Activated naive CD8-positive, alpha-beta T cell treated with anti-CD3 and anti-CD28 coated beads for 36 hours (primary cell): ENCODE measurements around the gene LYL1. TPM values are rescaled to one million over a fixed set of nuclear protein-coding genes. Genes with fewer than 3 reads are reported as not detected.

Experiments used
- DNase-seq: peaks from one replicate; pipeline ENCODE4 v3.0.0; 2021
- H3K27ac Mint-ChIP-seq: one replicate; pipeline ENCODE4 v1.8.0; 2022; ENCODE audit warnings: mild to moderate bottlenecking, moderate library complexity, mixed read lengths
- H3K27me3 Mint-ChIP-seq: one replicate; pipeline ENCODE4 v1.8.0; 2022; ENCODE audit warnings: mild to moderate bottlenecking, mixed read lengths
- H3K36me3 Mint-ChIP-seq: one replicate; pipeline ENCODE4 v1.8.0; 2021; ENCODE audit warnings: mild to moderate bottlenecking, mixed read lengths
- H3K4me1 Mint-ChIP-seq: one replicate; pipeline ENCODE4 v1.8.0; 2021; ENCODE audit warnings: mixed read lengths
- H3K4me3 Mint-ChIP-seq: one replicate; pipeline ENCODE4 v1.8.0; 2022; ENCODE audit warnings: mild to moderate bottlenecking, moderate library complexity, mixed read lengths
- H3K9me3 Mint-ChIP-seq: one replicate; pipeline ENCODE4 v1.8.0; 2022; ENCODE audit warnings: mixed read lengths
- total RNA-seq, 2 experiments: library from RNA; stranded (reverse); gene quantifications; one replicate each; pipeline ENCODE4 v1.2.3, GENCODE V29; 2021

Gene LYL1
- total RNA-seq, 2 experiments from 2014 or later, result 2.6 to 2.9 TPM

DNA sequence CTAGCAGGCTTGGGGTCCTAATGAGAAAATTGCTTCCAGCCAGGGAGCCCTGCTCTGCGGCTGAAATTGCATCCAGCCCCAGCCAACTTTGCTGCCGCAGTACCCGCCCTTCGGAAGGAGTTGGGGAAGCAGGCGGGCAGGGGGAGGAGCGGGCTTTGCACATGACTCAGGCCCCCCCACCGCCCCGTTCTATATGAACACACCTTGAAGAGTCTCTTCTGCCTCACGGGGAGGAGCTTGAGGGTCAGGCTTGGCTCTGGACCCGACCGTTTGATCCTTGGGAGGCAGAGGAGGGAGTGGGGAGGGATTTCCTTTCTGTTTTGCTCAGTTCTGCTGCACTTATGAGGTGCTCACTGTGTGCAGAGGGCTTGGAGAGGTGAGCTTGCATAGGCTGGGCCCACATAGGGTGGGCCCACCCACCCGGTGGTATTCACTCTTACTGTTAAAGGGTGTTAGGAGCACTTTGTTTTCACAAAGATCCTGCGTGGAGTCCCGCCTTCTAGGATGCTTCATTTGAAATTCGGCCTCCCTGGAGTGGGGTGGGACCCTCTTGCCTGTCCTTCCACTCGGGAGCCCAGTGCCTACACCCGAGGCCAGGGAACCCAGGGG lies 46.5 kb downstream of the LYL1 start:
- H3K4me3 Mint-ChIP-seq, result no peak overlapping the region
- H3K4me1 Mint-ChIP-seq, result peaks cover 11% of the 10 kb centered on the region
- H3K36me3 Mint-ChIP-seq, result no peaks in the 10 kb centered on the region
- no peak overlapping the region for H3K27ac Mint-ChIP-seq
- DNase-seq, result no peak
- no peaks in the 10 kb centered on the region for H3K9me3 Mint-ChIP-seq
- H3K27me3 Mint-ChIP-seq, result peaks cover 5% of the 10 kb centered on the region

DNA sequence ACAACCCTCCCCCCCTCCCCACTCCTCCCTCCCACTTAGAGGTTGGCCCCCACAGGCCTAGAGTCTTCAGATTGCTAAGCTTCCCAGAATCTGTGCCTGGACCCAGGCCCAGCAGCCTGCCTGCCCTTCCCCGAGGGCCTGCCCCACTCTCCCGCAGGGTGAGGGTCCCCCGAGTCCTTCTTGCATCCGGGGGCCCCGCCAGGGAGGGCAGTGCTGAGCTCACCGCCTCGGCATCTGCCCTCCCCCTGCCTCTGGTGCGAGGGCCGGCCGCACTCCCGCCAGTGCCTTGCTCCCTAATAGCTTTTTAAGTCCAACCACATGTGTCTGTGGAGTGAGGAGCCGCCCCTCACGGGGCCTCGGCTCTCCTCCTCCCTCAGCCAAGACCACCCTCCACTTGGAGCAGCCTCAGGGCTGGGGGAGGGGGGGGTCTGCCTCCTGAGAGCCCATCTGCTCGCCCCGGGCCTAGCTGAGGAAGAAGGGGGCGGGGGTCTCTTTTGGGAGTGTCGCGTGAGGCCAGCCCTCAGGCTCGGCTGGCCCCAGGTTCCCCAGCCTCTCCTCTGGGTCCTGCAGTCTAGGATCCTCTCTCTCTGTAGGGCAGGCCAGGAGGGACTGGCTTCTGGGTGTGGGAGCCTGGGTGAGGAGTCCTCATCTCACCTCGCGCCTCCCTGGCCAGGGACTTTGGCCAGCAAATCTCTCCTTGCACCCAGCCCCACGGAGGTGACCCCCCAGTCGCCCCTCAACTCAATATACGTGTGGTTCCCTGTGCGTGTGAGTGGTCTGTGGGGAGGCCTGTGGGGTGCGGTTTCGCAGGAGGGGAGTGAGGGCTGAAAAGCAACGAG lies 47.2 kb downstream of the LYL1 start:
- H3K36me3 Mint-ChIP-seq, result no peaks in the 10 kb centered on the region
- no peak for DNase-seq
- H3K4me3 Mint-ChIP-seq, result no peak overlapping the region
- peaks cover 6% of the 10 kb centered on the region for H3K4me1 Mint-ChIP-seq
- H3K9me3 Mint-ChIP-seq, result no peaks in the 10 kb centered on the region
- peaks cover 4% of the 10 kb centered on the region for H3K27me3 Mint-ChIP-seq
- no peak overlapping the region for H3K27ac Mint-ChIP-seq

DNA sequence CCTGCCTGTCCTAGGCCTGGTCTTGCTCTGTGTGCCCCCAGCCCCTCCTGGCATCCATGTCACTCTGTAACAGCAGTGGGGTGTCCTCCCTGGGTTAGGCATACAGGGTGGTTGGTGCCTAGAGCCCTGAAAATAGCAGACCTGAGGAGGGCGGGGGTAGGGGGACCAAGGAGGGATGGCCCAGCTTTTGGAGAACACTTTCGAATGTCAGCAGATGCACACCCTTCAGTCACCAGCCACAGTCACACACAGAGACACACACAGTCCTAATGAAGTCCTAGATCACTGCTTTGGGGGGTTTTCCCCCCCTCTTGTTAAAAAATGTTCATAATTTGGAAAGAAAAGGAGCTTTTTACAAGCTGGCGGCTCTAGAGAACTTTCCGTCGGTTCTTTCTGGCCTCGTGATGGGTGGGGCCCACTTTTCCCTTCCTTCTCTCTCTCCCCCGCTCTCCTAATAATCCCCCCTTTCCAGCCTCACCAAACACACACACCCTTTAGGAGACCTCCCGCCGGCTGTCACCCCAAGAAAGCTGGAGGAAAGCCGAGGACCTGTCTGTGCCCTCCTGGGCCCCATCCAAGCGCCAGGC lies 47.9 kb downstream of the LYL1 start:
- peaks cover 6% of the 10 kb centered on the region for H3K4me1 Mint-ChIP-seq
- no peak overlapping the region for H3K4me3 Mint-ChIP-seq
- no peak for DNase-seq
- H3K9me3 Mint-ChIP-seq, result no peaks in the 10 kb centered on the region
- H3K27ac Mint-ChIP-seq, result no peak overlapping the region
- H3K27me3 Mint-ChIP-seq, result peaks cover 7% of the 10 kb centered on the region
- no peaks in the 10 kb centered on the region for H3K36me3 Mint-ChIP-seq

DNA sequence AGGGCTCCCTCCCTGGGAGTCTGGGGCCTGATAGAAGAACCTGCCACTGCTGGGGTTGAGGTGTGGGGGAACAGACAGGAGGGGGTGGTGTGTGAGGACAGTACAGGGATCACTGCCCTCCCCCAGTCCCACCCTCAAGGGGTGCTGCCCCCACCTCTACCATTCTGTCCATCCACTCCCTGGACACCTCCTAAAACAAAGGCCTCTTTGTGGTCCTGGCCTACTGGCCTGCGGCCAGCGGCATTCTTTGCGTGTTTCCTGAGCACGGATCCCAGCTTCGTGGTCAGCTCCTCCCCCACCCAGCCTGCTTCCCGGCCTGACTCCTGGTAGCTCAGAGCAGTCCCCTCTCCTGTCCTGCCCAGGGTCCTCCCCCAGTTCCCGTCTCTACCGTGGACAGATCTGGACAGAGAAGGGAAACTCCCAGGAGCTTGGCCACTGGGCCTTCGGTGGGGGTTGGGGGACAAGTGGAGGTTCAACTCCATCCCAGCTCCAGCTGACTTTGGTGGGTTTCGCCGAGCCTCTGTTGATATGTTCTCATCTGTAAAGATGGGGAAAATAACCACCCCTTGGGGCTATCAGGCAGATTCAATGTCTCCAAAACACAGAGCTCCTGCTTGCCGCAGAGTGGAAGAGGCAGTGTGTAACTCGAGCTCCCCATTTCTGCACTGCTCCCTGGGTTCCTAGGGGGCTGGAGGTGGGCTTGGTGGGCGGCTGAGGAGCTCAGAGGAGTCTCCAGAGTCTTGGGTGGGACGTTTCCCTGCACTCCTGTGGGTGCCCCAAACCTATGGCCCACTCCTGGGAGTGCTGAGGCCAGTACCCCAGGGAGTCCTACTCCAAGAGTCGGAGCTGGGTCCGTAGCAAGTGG lies 48.7 kb downstream of the LYL1 start:
- no peaks in the 10 kb centered on the region for H3K36me3 Mint-ChIP-seq
- no peak overlapping the region for H3K27ac Mint-ChIP-seq
- peaks cover 7% of the 10 kb centered on the region for H3K27me3 Mint-ChIP-seq
- no peak overlapping the region for H3K4me3 Mint-ChIP-seq
- no peak for DNase-seq
- H3K4me1 Mint-ChIP-seq, result peaks cover 6% of the 10 kb centered on the region
- H3K9me3 Mint-ChIP-seq, result no peaks in the 10 kb centered on the region

DNA sequence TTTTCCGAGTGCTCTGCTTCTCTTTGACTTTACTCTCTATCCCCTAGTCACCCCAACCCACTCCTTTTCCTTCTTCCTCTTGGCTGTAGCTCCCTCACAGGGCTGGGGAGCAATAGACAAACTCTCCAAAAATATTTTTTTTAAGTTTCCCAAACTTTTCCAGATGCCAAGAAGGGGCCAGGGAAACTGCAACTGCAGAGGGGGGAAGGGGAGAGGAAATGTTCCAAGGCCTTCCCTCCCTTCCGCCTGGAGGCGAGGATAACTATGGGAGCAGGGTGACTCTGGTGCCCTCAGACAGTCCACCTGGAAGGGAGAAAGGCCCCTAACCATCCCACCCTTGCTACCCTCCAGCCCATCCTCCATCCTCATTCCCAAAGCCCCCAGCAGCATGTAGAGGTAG lies 49.4 kb downstream of the LYL1 start:
- Mint-ChIP-seq H3K27me3 (peaks cover 7% of the 10 kb centered on the region), H3K9me3 (no peaks in the 10 kb centered on the region), H3K27ac (no peak overlapping the region), H3K36me3 (no peaks in the 10 kb centered on the region), H3K4me1 (peaks cover 6% of the 10 kb centered on the region), H3K4me3 (no peak overlapping the region)
- DNase-seq, result no peak

DNA sequence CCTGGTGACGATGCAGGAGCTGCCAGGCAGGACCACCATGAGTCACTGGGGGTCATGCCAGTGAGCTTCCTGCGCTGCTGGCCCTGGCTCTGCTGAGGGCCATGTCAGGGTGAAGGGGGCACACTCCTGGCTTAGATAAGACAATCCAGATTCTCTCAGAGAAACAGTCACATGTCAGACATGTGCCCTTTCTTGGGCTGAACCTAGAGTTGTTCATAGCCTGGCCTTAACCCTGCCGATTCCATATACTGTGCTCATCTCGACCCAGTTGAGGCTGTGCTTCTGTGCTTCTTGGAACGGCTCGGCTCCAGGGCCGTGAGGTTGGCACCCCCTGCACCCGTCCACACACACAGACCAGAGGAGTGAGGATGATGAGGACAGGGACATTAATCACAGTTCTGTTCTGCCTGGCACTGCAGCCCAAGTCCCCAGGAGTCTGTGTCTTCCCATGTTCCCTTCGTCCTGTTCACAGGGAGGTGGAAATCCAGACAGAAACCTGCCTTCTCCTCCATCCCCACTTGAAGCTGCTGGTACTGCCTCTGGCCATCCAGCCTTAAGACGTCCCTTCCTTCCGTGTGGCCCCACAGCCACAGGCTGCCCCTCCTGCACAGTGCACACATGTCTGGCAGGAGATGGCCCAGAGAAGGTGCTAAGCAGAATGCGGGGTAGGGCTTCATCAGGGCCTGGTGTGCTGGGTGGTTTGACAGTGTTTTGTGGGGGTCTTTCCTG lies 50.0 kb downstream of the LYL1 start:
- peaks cover 7% of the 10 kb centered on the region for H3K27me3 Mint-ChIP-seq
- DNase-seq, result no peak
- H3K4me1 Mint-ChIP-seq, result peaks cover 6% of the 10 kb centered on the region
- H3K9me3 Mint-ChIP-seq, result no peaks in the 10 kb centered on the region
- no peak overlapping the region for H3K27ac Mint-ChIP-seq
- H3K4me3 Mint-ChIP-seq, result no peak overlapping the region
- no peaks in the 10 kb centered on the region for H3K36me3 Mint-ChIP-seq

DNA sequence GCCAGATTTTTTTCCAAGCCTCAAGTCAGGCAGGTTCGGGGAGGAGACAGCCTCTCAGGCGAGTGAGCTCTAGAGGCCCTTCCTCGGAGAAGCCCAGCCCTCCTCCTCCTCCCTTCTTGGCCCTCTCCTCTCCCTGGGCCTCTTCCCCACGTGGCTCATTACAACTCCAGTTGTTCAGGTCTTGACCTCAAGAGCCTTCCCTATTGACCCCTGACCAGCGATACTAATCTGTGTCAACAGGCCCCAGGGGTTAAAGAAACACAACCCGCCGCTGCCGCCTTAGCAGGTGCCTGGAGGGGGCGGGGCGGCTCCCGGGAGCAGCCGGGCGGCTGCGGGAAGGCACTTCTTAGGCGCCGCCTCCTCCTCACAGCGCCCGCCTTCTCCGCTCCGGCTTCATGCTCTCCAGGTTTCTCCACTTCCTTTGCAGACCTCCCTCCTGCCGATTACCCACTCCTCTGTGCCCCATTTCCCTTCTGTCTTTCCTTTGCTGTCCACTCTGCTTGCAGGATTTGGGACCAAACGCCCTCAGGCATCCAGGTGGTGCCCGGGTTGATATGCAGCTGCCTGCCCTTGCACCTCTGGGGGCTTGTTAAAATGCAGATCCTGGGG lies 51.0 kb downstream of the LYL1 start:
- H3K4me3 Mint-ChIP-seq, result no peak overlapping the region
- no peak overlapping the region for H3K27ac Mint-ChIP-seq
- H3K4me1 Mint-ChIP-seq, result peaks cover 6% of the 10 kb centered on the region

DNA sequence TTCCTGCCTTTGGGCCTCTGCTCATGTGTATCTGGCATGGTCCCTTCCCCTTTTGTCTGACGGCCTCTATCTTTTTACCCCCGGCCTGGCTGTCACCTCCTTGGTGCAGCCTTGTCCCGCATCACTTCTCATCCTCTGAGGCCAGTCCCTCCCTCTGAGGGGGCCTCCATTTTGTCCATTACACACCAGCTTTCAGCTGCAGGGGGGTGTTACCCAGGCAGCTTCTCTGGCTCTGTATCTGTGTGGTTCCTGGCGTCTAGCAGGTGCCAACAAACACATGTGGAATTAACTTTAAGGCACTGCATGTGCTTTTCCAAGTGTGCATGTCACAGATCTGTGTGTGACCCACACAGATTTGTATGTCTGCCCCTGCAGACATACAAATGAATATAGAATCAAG lies 52.4 kb downstream of the LYL1 start:
- H3K27me3 Mint-ChIP-seq, result peaks cover 3% of the 10 kb centered on the region
- H3K9me3 Mint-ChIP-seq, result no peaks in the 10 kb centered on the region
- H3K4me3 Mint-ChIP-seq, result no peak overlapping the region
- H3K4me1 Mint-ChIP-seq, result peaks cover 8% of the 10 kb centered on the region
- H3K27ac Mint-ChIP-seq, result no peak overlapping the region
- DNase-seq, result no peak
- no peaks in the 10 kb centered on the region for H3K36me3 Mint-ChIP-seq

More for the DNA sequence above, 51.0 kb downstream of the LYL1 start:
- Mint-ChIP-seq H3K36me3 (no peaks in the 10 kb centered on the region), H3K9me3 (no peaks in the 10 kb centered on the region), H3K27me3 (peaks cover 7% of the 10 kb centered on the region)
- peak; percentile 33 for DNase-seq

Other genes starting within 250 kb of the LYL1 start
- 10 to 100 TPM; 21.5 to 22.2 TPM for gene DNASE2, start 221.4 kb downstream of the LYL1 start, total RNA-seq
- gene KLF1, start 215.7 kb downstream of the LYL1 start, total RNA-seq, result under 1 TPM; 0.34 to 0.39 TPM
- 10 to 100 TPM; 41.2 to 42.5 TPM for gene GCDH, start 211.7 kb downstream of the LYL1 start, total RNA-seq
- gene SYCE2, start 183.6 kb downstream of the LYL1 start, total RNA-seq, result 1 to 10 TPM; 1.8 to 2.7 TPM
- 100 to 1,000 TPM; 166 to 167 TPM for gene FARSA, start 169.1 kb downstream of the LYL1 start, total RNA-seq
- 100 to 1,000 TPM; 673 to 688 TPM for gene CALR, start 164.2 kb downstream of the LYL1 start, total RNA-seq
- 100 to 1,000 TPM; 176 to 181 TPM for gene RAD23A, start 157.0 kb downstream of the LYL1 start, total RNA-seq
- gene GADD45GIP1, start 145.6 kb downstream of the LYL1 start, total RNA-seq, result 10 to 100 TPM; 37.1 to 37.8 TPM
- gene DAND5, start 133.3 kb downstream of the LYL1 start, total RNA-seq, result not detected
- gene NFIX, start 107.4 kb downstream of the LYL1 start, total RNA-seq, result 1 to 10 TPM; 6.3 to 8.7 TPM
- 100 to 1,000 TPM; 114 TPM for gene TRMT1, start 13.9 kb upstream of the LYL1 start, total RNA-seq
- 10 to 100 TPM; 81.2 to 83.8 TPM for gene NACC1, start 15.4 kb upstream of the LYL1 start, total RNA-seq
- gene STX10, start 47.5 kb upstream of the LYL1 start, total RNA-seq, result 10 to 100 TPM; 53.3 to 55.0 TPM
- gene IER2, start 47.6 kb upstream of the LYL1 start, total RNA-seq, result 100 to 1,000 TPM; 128 to 132 TPM